Peyer's patch (tissue), 4 donors: ENCODE measurements around the gene NES.

Source experiments
- POLR2A ChIP-seq, 2 donors: fragments of 450-650 bp; IDR thresholded peaks; one replicate each; pipeline ENCODE4 v1.5.1; 2017; ENCODE audit warnings: antibody characterized with exemption in 2 of 2, mild to moderate bottlenecking in 2 of 2, moderate library complexity in 2 of 2
- TF ChIP-seq, protein P1 (sequence below), 6 experiments: fragments of 450-650 bp in 4 of 6; fragments of 200-600 bp in 2 of 6; sonication (generic) in 1 of 6; IDR thresholded peaks; one replicate each; pipeline ENCODE4 v1.5.1; 2017 to 2019; ENCODE audit warnings: antibody characterized with exemption in 6 of 6, mild to moderate bottlenecking in 3 of 6, moderate library complexity in 1 of 6

DNA sequence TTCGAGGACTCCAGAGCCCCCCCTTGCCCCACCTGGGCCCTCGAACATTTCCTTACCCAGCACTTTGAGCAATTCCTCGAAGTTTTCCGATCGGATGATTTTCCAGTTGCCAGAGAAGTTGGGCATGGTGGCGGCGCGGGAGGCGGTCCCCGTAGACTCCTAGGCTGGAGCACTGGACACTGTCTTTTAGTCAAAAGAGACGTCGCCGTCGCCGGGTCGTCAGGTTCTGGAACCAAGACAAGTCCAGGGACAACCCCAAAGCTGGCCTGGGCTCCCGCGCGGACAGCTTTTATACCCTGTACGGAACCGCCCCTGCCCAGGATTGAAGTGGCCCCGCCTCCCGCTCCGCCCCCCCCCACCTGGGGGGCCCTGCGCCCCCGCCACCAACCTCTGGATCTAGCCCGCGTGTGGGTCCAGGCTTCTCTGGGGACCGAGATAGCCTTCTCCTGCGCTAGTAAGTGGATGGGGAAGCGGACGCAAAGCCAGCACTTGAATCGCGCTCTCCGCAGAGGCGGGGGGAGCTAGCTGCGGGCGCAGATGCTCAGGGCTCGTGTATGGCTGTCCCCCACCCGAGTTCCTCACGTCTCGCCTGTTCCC, 28.2 kb upstream of the NES start, which contains the start of gene CRABP2:
- TF ChIP-seq, protein P1, sequence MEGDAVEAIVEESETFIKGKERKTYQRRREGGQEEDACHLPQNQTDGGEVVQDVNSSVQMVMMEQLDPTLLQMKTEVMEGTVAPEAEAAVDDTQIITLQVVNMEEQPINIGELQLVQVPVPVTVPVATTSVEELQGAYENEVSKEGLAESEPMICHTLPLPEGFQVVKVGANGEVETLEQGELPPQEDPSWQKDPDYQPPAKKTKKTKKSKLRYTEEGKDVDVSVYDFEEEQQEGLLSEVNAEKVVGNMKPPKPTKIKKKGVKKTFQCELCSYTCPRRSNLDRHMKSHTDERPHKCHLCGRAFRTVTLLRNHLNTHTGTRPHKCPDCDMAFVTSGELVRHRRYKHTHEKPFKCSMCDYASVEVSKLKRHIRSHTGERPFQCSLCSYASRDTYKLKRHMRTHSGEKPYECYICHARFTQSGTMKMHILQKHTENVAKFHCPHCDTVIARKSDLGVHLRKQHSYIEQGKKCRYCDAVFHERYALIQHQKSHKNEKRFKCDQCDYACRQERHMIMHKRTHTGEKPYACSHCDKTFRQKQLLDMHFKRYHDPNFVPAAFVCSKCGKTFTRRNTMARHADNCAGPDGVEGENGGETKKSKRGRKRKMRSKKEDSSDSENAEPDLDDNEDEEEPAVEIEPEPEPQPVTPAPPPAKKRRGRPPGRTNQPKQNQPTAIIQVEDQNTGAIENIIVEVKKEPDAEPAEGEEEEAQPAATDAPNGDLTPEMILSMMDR (IDR thresholded peaks at IDR 0.05), result no peak
- TF ChIP-seq POLR2A (IDR thresholded peaks at IDR 0.05), result no peak
